ENCODE results near the gene CCIN.
"Not testable (repeated sequence)": the region's sequence is repeated elsewhere in the genome, so short reads cannot be mapped to it uniquely, and the experiment has no call there.

- TF ChIP-seq CTCF (IDR thresholded peaks at IDR 0.05; ENCODE audit: insufficient read depth, low read length); REST (IDR thresholded peaks at IDR 0.05; ENCODE audit: insufficient replicate concordance, low read depth): not testable (repeated sequence)
These were observed 7.3 kb downstream of the CCIN start for GRCh38 chr9:36176496-36176895.

All from HL-60 (cell line).